ENCODE data around the gene NRP2. TPM values are rescaled to one million over a fixed set of nuclear protein-coding genes. Genes with fewer than 3 reads are reported as not detected.

The NRP2 gene
- total RNA-seq, 1 donor from 2014 or later: 316 TPM

DNA sequence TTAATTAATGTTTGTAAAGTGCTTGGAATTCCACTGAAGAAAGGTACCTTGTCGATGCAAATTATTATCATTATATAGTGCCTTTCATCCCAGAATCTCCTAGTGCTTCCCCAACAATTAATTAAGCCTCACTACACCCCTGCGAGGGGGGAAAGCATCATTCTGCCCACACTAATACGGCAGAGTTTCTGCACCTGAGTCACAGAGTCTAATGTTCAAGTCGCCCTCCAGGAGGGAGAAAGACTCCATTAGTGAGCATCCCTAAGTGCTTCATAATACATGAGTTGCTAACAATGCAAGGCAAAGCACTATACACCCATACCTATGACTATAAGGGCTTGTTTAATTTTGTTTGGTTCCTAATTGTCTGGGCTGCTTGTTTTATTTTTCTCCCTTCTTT lies 25.4 kb upstream of the NRP2 start:
- DNase-seq (ENCODE audit: low spot score) (no peak), ATAC-seq (no peak)
- intact Hi-C loops (cut with DNase I): no loop called here

- ATAC-seq (no peak), DNase-seq (ENCODE audit: low spot score) (no peak)
- intact Hi-C loops (cut with DNase I): no loop called here
These were observed 24.7 kb upstream of the NRP2 start for GRCh38 chr2:205657579-205657978.

DNA sequence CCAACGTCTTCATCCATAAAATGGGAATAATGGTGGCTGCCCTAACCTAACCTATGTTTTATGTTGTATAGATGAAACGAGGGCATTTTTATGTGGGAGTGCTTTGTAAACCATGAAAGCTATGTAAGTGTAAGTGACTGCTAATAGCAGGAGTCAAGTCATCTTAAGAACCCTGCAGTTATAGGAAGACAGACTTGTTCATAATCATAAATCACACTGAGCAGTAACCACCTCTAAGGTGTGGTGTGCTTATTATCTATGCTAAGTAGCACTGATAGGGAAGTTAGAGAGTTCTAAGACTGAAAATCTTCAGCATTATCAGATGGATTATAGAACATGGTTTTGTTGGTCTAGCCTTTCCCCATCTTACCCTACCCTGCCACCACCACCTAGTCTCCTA lies 24.2 kb upstream of the NRP2 start:
- intact Hi-C loops (cut with DNase I): no loop called here

GRCh38 chr2:205658572-205658971 lies 23.7 kb upstream of the NRP2 start:
- DNase-seq (ENCODE audit: low spot score) (no peak), ATAC-seq (no peak)
- intact Hi-C loops (cut with DNase I): no loop called here

More for the DNA sequence above, 24.2 kb upstream of the NRP2 start:
- no peak for DNase-seq (ENCODE audit: low spot score)
- no peak for ATAC-seq

GRCh38 chr2:205659922-205660321 lies 22.4 kb upstream of the NRP2 start:
- ATAC-seq: no peak
- intact Hi-C loops (cut with DNase I): no loop called here
- no peak for DNase-seq (ENCODE audit: low spot score)

DNA sequence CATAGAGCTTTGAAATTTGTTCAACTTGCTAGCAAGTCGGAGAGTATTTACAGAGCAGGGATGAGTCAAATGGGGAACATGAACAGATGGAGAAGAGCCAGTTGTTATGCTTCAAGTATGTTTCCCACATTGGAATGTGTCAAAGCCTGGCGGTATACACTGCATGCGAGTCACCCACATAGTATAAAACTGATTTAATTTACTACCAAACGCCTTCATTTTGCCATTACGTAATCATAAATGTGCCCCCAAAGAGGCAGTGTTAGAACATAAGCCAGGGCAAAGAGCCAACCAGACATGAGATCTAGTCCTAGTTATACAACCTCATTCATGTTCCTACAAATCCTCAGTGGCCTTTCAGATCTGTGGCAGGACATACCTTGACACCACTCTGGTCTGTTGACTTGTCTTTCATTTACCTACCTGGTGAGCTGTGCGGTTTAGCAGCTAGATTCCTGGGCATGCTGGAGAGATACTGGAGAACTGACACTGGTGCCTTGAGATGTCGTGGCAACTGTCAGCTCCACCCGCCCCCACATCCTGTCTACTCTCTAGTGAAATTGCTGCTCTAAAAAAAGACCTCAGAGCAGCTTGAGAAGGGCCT lies 21.7 kb upstream of the NRP2 start:
- peak; percentile 47 for ATAC-seq
- intact Hi-C loops (cut with DNase I): no loop called here

DNA sequence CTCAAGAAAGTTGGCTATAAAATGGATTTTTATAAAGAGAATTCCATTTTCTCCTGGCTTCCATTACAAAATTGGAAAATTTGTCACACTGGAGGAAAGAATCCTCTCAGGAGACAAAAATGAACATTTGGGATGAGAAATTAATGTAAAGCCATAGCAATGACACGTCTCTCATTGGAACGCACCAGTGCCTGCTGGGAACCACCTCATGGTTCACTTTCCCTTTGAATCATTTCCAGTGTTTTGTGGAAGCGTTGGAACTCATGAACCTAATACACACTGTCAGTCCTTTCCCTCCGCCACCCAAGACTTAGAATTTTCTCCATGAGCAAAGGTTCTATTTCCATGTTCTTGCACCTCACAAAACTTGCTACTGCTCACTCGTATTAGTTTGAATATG lies 21.0 kb upstream of the NRP2 start:
- intact Hi-C loops (cut with DNase I): no loop called here
- DNase-seq (ENCODE audit: low spot score): no peak

More for the DNA sequence above, 21.7 kb upstream of the NRP2 start:
- DNase-seq (ENCODE audit: low spot score): no peak

GRCh38 chr2:205662206-205662965 lies 19.9 kb upstream of the NRP2 start:
- no peak for DNase-seq (ENCODE audit: low spot score)
- intact Hi-C loops (cut with DNase I): no loop called here
- ATAC-seq: no peak

More for the DNA sequence above, 21.0 kb upstream of the NRP2 start:
- ATAC-seq: no peak

- no peak for DNase-seq (ENCODE audit: low spot score)
- no peak for ATAC-seq
- intact Hi-C loops (cut with DNase I): no loop called here
These were observed 16.5 kb upstream of the NRP2 start for GRCh38 chr2:205665791-205666190.

DNA sequence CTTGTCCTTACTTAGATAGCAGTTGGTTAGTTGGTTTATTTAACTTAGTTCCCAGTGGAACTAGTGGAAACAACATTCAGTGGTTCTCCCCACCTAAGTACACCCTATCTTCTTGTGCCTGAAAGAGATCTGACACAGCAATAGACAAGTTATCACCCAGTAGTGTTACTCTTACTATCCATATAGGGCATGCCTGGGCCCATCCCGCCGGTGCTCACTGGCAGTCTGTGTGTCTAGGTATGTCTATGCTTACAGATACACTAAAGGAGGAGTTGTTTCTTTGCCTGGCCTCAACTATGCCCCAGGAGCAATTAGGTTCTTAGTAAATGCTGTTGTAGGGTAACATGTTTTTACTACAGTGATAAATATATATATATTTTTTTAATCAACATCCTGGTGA lies 12.0 kb upstream of the NRP2 start:
- DNase-seq (ENCODE audit: low spot score) (no peak), ATAC-seq (no peak)
- intact Hi-C loops (cut with DNase I): loop anchor here (10.0 kb wide), 1 partner anchor 1525 kb away; no protein-coding TSS in a partner anchor

DNA sequence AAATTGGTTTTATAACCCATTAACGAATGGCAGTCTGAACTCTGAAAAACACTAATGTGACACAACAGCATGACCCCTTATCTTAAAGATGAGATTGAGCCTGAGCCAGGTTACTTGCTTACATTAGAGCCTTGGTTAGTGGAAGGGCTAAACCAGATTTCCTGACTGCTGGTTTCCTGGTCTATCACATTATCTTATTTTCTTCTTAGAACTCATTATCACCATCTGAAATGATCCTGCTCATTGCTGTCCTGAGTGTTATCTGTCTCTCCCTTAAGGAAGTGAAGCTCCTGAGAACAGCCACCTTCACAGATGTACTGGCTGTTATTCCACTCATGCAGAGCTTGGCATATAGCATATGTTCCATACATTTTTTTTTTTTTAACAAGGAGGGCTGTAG lies 9.0 kb upstream of the NRP2 start:
- ATAC-seq (no peak), DNase-seq (ENCODE audit: low spot score) (no peak)
- intact Hi-C loops (cut with DNase I): loop anchor here (10.0 kb wide), 1 partner anchor 1529 kb away; no protein-coding TSS in a partner anchor

DNA sequence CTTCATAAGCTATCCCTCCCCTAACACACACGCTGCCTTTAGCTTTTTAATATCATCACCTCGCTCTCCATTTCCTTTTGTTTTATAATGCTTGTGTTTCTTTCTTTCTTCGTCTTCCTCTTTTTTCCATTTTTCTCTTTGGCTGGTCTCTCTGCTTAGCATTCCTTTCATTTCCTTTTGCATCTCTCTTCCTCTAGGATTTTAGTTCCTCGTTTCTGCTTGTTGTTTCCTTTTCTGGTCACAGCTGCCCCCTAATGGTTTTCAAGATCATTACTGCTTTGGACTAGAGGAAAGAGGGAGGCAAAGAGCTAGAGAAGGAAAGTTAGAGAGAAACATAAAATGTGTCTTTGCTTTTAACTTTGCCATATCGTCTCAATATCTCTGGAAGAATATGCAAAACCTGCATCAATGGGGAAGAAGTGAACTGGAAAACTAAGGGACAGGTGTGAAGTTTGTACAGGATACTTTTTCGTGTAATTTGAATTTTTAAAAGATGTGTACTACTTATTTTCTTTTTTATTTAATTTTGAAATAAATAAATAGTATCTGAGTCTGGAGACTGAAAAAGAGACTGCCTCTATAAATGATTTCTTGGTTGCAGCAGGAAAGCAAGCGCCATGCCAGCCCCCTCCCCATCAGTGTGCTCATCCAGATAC lies 6.3 kb upstream of the NRP2 start:
- intact Hi-C loops (cut with DNase I): loop anchor here (10.0 kb wide), 1 partner anchor 1531 kb away; no protein-coding TSS in a partner anchor
- peak; percentile 69 for ATAC-seq

GRCh38 chr2:205678541-205679142 lies 3.7 kb upstream of the NRP2 start:
- no peak for ATAC-seq

More for the DNA sequence above, 6.3 kb upstream of the NRP2 start:
- no peak for DNase-seq (ENCODE audit: low spot score)

GRCh38 chr2:205679410-205680009 lies 2.8 kb upstream of the NRP2 start:
- ATAC-seq: no peak
- intact Hi-C loops (cut with DNase I): loop anchor here (5.0 to 10.0 kb wide), 3 partner anchors 205 to 1535 kb away; no protein-coding TSS in a partner anchor
- DNase-seq (ENCODE audit: low spot score): no peak

More at GRCh38 chr2:205678541-205679142, 3.7 kb upstream of the NRP2 start:
- intact Hi-C loops (cut with DNase I): loop anchor here (10.0 kb wide), 1 partner anchor 1534 kb away; no protein-coding TSS in a partner anchor
- no peak for DNase-seq (ENCODE audit: low spot score)

DNA sequence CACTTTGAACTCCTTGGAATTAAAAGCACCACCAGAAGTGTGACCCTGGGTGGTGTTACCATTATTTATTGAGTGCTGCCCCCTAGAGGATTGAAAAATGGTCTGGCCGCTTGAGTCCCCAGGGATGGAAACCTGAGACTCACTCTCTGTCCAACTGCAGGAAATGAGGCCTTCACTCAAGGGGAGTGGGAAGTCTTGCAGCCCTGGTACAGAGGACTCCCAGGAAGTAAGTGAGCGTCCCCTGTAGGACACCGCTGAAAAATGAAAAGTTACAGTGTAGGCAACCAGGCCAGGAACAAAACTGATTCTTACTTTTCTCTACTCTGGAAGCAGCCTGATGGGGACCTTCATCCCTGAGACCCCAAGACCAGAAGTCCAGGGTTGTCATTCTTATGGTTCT lies 2.2 kb upstream of the NRP2 start:
- intact Hi-C loops (cut with DNase I): loop anchor here (5.0 to 10.0 kb wide), 2 partner anchors 205 to 1348 kb away; no protein-coding TSS in a partner anchor
- DNase-seq (ENCODE audit: low spot score) (no peak), ATAC-seq (peak; percentile 13)

DNA sequence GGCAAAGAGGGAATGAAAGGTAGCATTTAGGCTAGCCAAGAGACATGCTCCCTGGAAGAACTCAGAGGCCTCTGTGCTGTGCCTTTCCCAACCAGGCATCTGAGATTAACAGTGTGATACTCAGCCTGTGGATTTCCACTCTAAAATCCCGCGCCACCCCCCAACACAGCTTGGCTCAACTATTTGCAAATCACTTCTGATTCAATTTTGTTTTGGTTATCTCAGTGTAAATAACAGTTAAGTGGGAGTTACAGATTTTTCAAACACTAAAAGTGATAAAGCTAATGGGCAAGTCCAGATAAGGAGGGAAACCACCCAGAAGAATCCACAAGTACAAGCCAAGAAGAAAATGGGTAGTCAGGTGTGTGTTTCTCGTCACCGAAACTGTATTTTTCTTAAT lies 1.4 kb upstream of the NRP2 start:
- no peak for DNase-seq (ENCODE audit: low spot score)
- no peak for ATAC-seq
- intact Hi-C loops (cut with DNase I): loop anchor here (5.0 to 10.0 kb wide), 2 partner anchors 204 to 1349 kb away; no protein-coding TSS in a partner anchor

- peak; percentile 1 for ATAC-seq
These were observed 681 bp upstream of the NRP2 start for GRCh38 chr2:205681401-205682238.

More at GRCh38 chr2:205681401-205682238, 681 bp upstream of the NRP2 start:
- intact Hi-C loops (cut with DNase I): loop anchor here (5.0 to 10.0 kb wide), 2 partner anchors 203 to 1349 kb away; no protein-coding TSS in a partner anchor
- DNase-seq (ENCODE audit: low spot score): no peak

Data from sciatic nerve (tissue), 2 donors.